CD4-positive, alpha-beta memory T cell (primary cell): ENCODE measurements around the gene CPLANE2. TPM values are rescaled to one million over a fixed set of nuclear protein-coding genes. Genes with fewer than 3 reads are reported as not detected.
"Not testable (repeated sequence)": the region's sequence is repeated elsewhere in the genome, so short reads cannot be mapped to it uniquely, and the experiment has no call there.

Source experiments
- CTCF ChIA-PET: fragments of 350-600 bp; sonication (Branson Sonifier 250); formaldehyde crosslinking; loops from one replicate; lab custom pipeline; 2021; ENCODE audit warnings: inconsistent platforms; ENCODE audit not compliant: partially characterized antibody; lab: Charles Lee
- POLR2A ChIA-PET: fragments of 350-600 bp; sonication (Branson Sonifier 250); formaldehyde crosslinking; loops from one replicate; lab custom pipeline; 2021; ENCODE audit not compliant: partially characterized antibody; lab: Charles Lee
- DNase-seq, 5 donors: peaks; one replicate each; pipeline versions ENCODE4 v3.0.0 to v3.0.0-alpha.2; 2020 to 2022; ENCODE audit warnings: mixed read lengths in 1 of 5
- H3K27ac ChIP-seq: one replicate; pipeline ENCODE4 v1.7.0; 2013; ENCODE audit warnings: low read depth, low read length
- H3K27me3 ChIP-seq: 2 replicates; pipeline ENCODE4 v1.7.0; 2013; ENCODE audit warnings: mild to moderate bottlenecking, low read length, moderate library complexity; ENCODE audit not compliant: insufficient read depth
- H3K36me3 ChIP-seq: 2 replicates; pipeline ENCODE4 v1.7.0; 2013; ENCODE audit warnings: mild to moderate bottlenecking, low read length, moderate library complexity; ENCODE audit not compliant: insufficient read depth
- H3K4me1 ChIP-seq: 2 replicates; pipeline ENCODE4 v1.7.0; 2013; ENCODE audit warnings: mild to moderate bottlenecking, low read length, moderate library complexity; ENCODE audit not compliant: insufficient read depth
- H3K4me3 ChIP-seq, 2 donors: one replicate each; pipeline ENCODE4 v1.7.0; 2013; ENCODE audit warnings: low read length in 2 of 2, mild to moderate bottlenecking in 1 of 2
- H3K9me3 ChIP-seq, 2 donors: one replicate each; pipeline ENCODE4 v1.7.0; 2013; ENCODE audit warnings: low read length in 2 of 2, control low read depth in 1 of 2; ENCODE audit not compliant: control insufficient read depth in 1 of 2
- H3K27ac Mint-ChIP-seq, 7 donors: one replicate each; pipeline ENCODE4 v1.8.0; 2020 to 2021; ENCODE audit warnings: mixed read lengths in 7 of 7, mild to moderate bottlenecking in 6 of 7, inconsistent platforms in 3 of 7, moderate library complexity in 3 of 7
- H3K27me3 Mint-ChIP-seq, 2 donors: one replicate each; pipeline ENCODE4 v1.8.0; 2020 to 2021; ENCODE audit warnings: mixed read lengths in 2 of 2
- H3K36me3 Mint-ChIP-seq, 2 donors: one replicate each; pipeline ENCODE4 v1.8.0; 2020 to 2021; ENCODE audit warnings: mixed read lengths in 2 of 2, inconsistent platforms in 1 of 2, mild to moderate bottlenecking in 1 of 2
- H3K4me1 Mint-ChIP-seq, 4 donors: one replicate each; pipeline ENCODE4 v1.8.0; 2020 to 2021; ENCODE audit warnings: mixed read lengths in 4 of 4, mild to moderate bottlenecking in 1 of 4
- H3K4me3 Mint-ChIP-seq, 8 donors: one replicate each; pipeline ENCODE4 v1.8.0; 2020 to 2021; ENCODE audit warnings: mixed read lengths in 8 of 8, mild to moderate bottlenecking in 7 of 8, moderate library complexity in 6 of 8, inconsistent platforms in 3 of 8
- H3K9me3 Mint-ChIP-seq, 8 donors: one replicate each; pipeline ENCODE4 v1.8.0; 2020 to 2021; ENCODE audit warnings: mixed read lengths in 8 of 8, mild to moderate bottlenecking in 5 of 8, inconsistent platforms in 3 of 8, moderate library complexity in 1 of 8
- intact Hi-C: fragments of 100-400 bp; cut with micrococcal nuclease; formaldehyde crosslinking; loops from one replicate; pipeline ENCODE4 v1.15.1; 2023
- polyA plus RNA-seq, 2 donors: library from polyadenylated mRNA; unstranded; fragments of 300-500 nt; fragmentation: Illumina TruSeq; gene quantifications; one replicate each; pipeline ENCODE4 v1.2.3, GENCODE V29; 2021
- total RNA-seq, 2 experiments: library from RNA; stranded (reverse); gene quantifications; one replicate each; pipeline ENCODE4 v1.2.3, GENCODE V29; 2021

The CPLANE2 gene
- total and polyA plus RNA-seq, 4 experiments from 2014 or later, result 2.4 to 13.6 (median 7.5) TPM

DNA sequence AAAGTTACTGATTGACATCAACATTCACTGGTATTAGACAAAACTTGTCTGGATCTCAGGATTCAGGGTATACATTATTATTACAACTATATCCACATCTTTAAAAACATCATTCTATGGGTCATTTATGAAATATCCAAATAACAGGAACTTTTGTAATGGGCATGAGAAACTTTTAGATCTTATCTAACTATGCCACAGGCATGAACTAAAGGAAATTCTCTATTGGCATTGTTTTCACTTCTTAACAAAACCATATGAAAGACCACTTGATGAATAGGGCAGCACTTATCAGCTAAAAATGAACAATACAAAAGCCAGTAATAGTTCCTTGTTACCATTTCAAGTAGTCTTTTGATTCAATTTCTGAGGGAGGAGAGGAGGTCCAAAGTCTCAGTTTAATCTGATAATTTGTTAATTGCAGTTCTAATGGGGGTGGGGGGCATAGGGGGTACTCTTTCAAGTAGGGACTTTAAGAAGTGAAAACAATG lies 30.8 kb upstream of the CPLANE2 start:
- Histone ChIP-seq H3K36me3 (no peaks in the 10 kb centered on the region), H3K9me3 (no peaks in the 10 kb centered on the region), H3K4me1 (peaks cover 16% of the 10 kb centered on the region), H3K4me3 (no peak overlapping the region), H3K27me3 (no peaks in the 10 kb centered on the region), H3K27ac (no peak overlapping the region)
- intact Hi-C loops, result no loop called here
- POLR2A ChIA-PET, result no interaction called here
- CTCF ChIA-PET, result no interaction called here
- Mint-ChIP-seq H3K4me1 (peaks cover 22 to 38% (median 30%) of the 10 kb centered on the region in 4 donors), H3K27ac (peak overlapping the region in 5 of 7 donors; percentile 6 to 80 (median 21)), H3K9me3 (peaks cover 0 to 2% (median 0%) of the 10 kb centered on the region in 8 donors), H3K4me3 (no peak overlapping the region), H3K27me3 (no peaks in the 10 kb centered on the region), H3K36me3 (peaks cover 6 to 7% of the 10 kb centered on the region in 2 donors)
- DNase-seq, result no peak

DNA sequence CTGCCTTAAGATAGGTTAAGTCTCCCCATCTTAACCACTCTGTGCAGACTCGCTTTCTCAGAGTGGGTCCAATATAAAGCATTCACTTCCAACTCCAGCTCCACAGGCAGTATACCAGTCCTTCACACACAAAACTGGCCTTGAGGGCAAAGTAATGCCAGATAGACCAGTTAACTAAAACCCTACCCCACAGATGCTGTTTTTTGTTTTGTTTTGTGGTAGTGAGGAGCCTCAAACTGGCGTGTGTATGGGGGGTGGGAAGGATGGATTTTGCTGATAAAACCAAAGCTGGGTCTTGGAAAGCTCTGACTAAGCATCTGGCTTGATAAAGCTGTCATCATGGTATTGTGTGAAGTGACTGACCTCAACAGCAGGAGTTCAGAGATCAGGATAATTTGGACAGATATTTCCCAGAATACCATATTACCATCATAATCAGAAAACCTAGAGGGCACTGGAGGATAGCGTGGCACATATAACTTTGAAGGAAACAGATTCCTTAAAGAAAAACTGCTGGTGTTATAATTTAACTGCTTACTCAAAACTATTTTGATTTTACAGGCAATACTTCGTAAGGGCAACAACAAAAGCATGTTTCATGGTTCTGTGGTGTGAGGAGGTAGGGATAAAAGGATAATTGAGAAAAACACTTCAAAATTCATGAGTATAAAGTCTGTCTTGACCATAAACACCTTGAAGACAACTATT lies 29.6 kb upstream of the CPLANE2 start:
- intact Hi-C loops, result no loop called here
- Histone ChIP-seq H3K27me3 (no peaks in the 10 kb centered on the region), H3K36me3 (no peaks in the 10 kb centered on the region), H3K4me1 (peaks cover 16% of the 10 kb centered on the region), H3K9me3 (no peaks in the 10 kb centered on the region), H3K27ac (no peak overlapping the region), H3K4me3 (no peak overlapping the region)
- Mint-ChIP-seq H3K27ac (peak overlapping the region in 5 of 7 donors; percentile 14 to 80 (median 60)), H3K4me1 (peaks cover 22 to 37% (median 29%) of the 10 kb centered on the region in 4 donors), H3K4me3 (no peak overlapping the region), H3K9me3 (no peaks in the 10 kb centered on the region), H3K27me3 (no peaks in the 10 kb centered on the region), H3K36me3 (peaks cover 6 to 7% of the 10 kb centered on the region in 2 donors)
- DNase-seq, result no peak
- ChIA-PET POLR2A (interaction anchor here (0.6 kb wide), 1 partner anchor 476 kb away, joined by 3 read pairs; no protein-coding TSS in a partner anchor), CTCF (no interaction called here)

DNA sequence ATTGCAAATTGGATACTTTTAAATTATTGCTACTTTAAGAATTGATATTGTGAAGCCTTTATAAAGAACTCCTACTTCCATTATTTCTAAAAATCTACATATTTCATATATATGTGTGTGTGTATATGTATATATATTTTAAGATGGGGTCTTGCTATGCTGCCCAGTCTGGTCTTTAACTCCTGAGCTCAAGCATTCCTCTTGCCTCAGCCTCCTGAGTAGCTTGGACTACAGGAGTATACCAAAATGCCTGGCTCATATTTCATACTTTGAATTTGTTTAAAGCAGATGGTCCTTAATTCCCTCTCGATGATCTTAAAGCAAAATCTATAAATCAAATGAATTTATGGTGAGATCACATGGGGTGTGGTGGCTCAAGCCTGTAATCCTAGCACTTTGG lies 25.1 kb upstream of the CPLANE2 start:
- Mint-ChIP-seq H3K4me3 (no peak overlapping the region), H3K27me3 (no peaks in the 10 kb centered on the region), H3K36me3 (peaks cover 0 to 4% of the 10 kb centered on the region in 2 donors), H3K9me3 (no peaks in the 10 kb centered on the region), H3K4me1 (peaks cover 6 to 12% (median 9%) of the 10 kb centered on the region in 4 donors), H3K27ac (no peak overlapping the region)
- H3K4me3 ChIP-seq, result no peak overlapping the region
- DNase-seq, result no peak
- H3K4me1 ChIP-seq, result peaks cover 9% of the 10 kb centered on the region
- H3K27me3 ChIP-seq, result no peaks in the 10 kb centered on the region
- no peaks in the 10 kb centered on the region for H3K36me3 ChIP-seq
- ChIA-PET CTCF (no interaction called here), POLR2A (no interaction called here)
- H3K9me3 ChIP-seq, result no peaks in the 10 kb centered on the region
- intact Hi-C loops, result no loop called here
- no peak overlapping the region for H3K27ac ChIP-seq

DNA sequence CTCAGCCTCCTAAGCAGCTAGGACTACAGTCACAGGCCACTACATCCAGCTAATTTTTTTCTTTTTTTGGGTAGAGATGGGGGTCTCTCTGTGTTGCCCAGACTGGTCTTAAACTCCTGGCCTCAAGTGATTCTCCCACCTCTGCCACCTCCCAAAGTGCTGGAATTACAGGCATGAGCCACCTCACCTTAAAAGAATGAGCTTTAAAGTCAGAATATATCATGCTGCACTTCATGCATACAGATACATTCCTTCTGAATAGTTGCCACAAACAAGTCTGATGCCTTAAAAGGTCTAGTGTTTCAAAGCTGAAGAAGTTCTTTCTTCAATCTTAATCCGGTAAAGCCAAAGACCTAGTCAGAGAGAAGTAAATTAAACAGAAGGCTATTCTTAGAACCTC lies 23.8 kb upstream of the CPLANE2 start:
- Histone ChIP-seq H3K27me3 (no peaks in the 10 kb centered on the region), H3K27ac (no peak overlapping the region), H3K4me1 (no peaks in the 10 kb centered on the region), H3K36me3 (peaks cover 3% of the 10 kb centered on the region), H3K4me3 (no peak overlapping the region), H3K9me3 (no peaks in the 10 kb centered on the region)
- intact Hi-C loops, result no loop called here
- Mint-ChIP-seq H3K4me3 (no peak overlapping the region), H3K27me3 (no peaks in the 10 kb centered on the region), H3K27ac (peak overlapping the region in 2 of 7 donors; percentile 15 to 18), H3K4me1 (peaks cover 0 to 5% (median 2%) of the 10 kb centered on the region in 4 donors), H3K9me3 (no peaks in the 10 kb centered on the region), H3K36me3 (peaks cover 2 to 11% of the 10 kb centered on the region in 2 donors)
- CTCF ChIA-PET, result interaction anchor here (0.9 to 1.4 kb wide), 4 partner anchors 11 to 182 kb away, joined by 3 to 4 read pairs (median 3); partner anchors contain the start of gene FBXO42
- POLR2A ChIA-PET, result interaction anchor here (0.5 kb wide), 1 partner anchor 66 kb away, joined by 3 read pairs; no protein-coding TSS in a partner anchor
- no peak for DNase-seq

DNA sequence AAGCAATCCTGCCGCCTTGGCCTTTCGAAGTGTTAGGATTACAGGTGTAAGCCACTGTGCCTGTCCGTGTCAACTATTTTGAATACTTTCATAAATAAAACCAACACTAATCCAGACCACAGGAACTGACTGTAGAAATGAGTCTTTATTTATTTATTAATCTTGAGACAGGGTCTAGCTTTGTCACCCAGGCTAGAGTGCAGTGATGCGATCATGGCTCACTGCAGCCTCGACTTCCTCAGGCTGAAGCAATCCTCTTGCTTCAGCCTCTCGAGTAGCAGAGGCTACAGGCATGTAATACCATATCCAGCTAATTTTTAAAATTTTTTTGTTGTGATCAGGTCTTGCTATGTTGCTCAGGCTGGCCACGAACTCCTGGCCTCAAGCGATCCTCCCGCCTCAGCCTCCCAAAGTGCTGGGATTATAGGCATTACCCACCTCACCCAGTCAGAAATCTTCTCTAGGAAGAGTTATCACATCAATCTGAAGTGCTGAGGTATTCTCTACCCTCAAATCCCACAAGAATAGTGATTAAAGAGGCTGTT lies 21.7 kb upstream of the CPLANE2 start:
- no peak overlapping the region for H3K4me3 ChIP-seq
- Mint-ChIP-seq H3K36me3 (peaks cover 16 to 27% of the 10 kb centered on the region in 2 donors), H3K9me3 (no peaks in the 10 kb centered on the region), H3K4me3 (no peak overlapping the region), H3K27me3 (no peaks in the 10 kb centered on the region), H3K27ac (peak overlapping the region in 1 of 7 donors; percentile 41), H3K4me1 (peaks cover 0 to 5% (median 0%) of the 10 kb centered on the region in 4 donors)
- no peak overlapping the region for H3K27ac ChIP-seq
- no peak for DNase-seq
- intact Hi-C loops, result no loop called here
- H3K36me3 ChIP-seq, result peaks cover 16% of the 10 kb centered on the region
- H3K9me3 ChIP-seq, result no peaks in the 10 kb centered on the region
- no peaks in the 10 kb centered on the region for H3K27me3 ChIP-seq
- no peaks in the 10 kb centered on the region for H3K4me1 ChIP-seq
- ChIA-PET POLR2A (no interaction called here), CTCF (interaction anchor here (1.0 kb wide), 1 partner anchor 14 kb away, joined by 4 read pairs; no protein-coding TSS in a partner anchor)

DNA sequence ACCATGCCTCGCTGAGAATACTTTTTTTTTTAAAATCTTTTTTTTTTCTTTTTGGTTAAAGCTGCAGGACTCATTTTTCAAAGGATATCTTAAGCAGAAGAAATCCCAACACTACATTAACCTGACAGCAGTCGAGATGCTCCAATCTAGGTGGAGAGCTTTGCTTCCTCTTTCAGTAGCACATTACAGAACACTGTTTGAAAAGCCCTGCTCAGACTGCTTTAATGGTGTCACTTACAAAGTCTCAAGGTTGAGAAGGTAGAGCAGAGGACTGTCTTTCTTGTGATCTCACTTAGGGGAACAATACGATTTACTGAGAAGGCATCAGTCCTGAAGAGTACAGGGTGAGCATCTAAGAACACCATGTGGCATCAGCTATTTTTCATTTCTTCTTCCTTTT lies 21.0 kb upstream of the CPLANE2 start:
- CTCF ChIA-PET, result interaction anchor here (0.6 to 1.2 kb wide), 3 partner anchors 13 to 20 kb away, joined by 3 read pairs; no protein-coding TSS in a partner anchor
- peaks cover 19 to 31% of the 10 kb centered on the region in 2 donors for H3K36me3 Mint-ChIP-seq
- no peaks in the 10 kb centered on the region for H3K9me3 Mint-ChIP-seq
- Histone ChIP-seq H3K27me3 (no peaks in the 10 kb centered on the region), H3K4me1 (no peaks in the 10 kb centered on the region), H3K4me3 (no peak overlapping the region), H3K9me3 (no peaks in the 10 kb centered on the region), H3K27ac (no peak overlapping the region), H3K36me3 (peaks cover 19% of the 10 kb centered on the region)
- H3K4me1 Mint-ChIP-seq, result peaks cover 0 to 5% (median 0%) of the 10 kb centered on the region in 4 donors
- intact Hi-C loops, result no loop called here
- no peak overlapping the region for H3K4me3 Mint-ChIP-seq
- no peak overlapping the region for H3K27ac Mint-ChIP-seq
- H3K27me3 Mint-ChIP-seq, result no peaks in the 10 kb centered on the region
- DNase-seq, result no peak
- POLR2A ChIA-PET, result no interaction called here

DNA sequence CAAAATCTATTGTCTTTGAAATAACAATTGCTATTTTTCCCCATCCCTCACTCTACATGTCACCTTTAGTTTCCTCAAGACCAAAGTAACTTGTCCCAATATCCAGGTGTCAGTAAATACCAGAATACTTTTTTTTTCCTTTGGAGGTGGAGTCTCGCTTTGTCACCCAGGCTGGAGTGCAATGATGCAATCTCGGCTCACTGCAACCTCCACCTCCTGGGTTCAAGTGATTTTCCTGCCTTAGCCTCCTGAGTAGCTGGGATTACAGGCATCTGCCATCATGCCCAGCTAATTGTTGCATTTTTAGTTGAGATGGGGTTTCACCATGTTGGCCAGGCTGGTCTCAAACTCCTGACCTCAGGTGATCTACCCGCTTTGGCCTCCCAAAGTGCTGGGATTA lies 20.6 kb upstream of the CPLANE2 start:
- H3K27ac Mint-ChIP-seq, result peak overlapping the region in 3 of 7 donors; percentile 12 to 71 (median 18)
- H3K9me3 ChIP-seq, H3K27me3 ChIP-seq, H3K4me1 ChIP-seq, H3K4me3 ChIP-seq, DNase-seq, H3K9me3 Mint-ChIP-seq, H3K27me3 Mint-ChIP-seq, intact Hi-C loops, H3K4me1 Mint-ChIP-seq, POLR2A ChIA-PET, H3K27ac ChIP-seq, H3K4me3 Mint-ChIP-seq: not testable (repeated sequence)
- H3K36me3 ChIP-seq, result peaks cover 23% of the 10 kb centered on the region
- CTCF ChIA-PET, result interaction anchor here (0.6 to 1.2 kb wide), 3 partner anchors 12 to 19 kb away, joined by 3 read pairs; no protein-coding TSS in a partner anchor
- peaks cover 20 to 35% of the 10 kb centered on the region in 2 donors for H3K36me3 Mint-ChIP-seq
